Measurements from ENCODE around the gene PATJ.

GRCh38 chr1:62003777-62004176, 261.5 kb downstream of the PATJ start:
- TF ChIP-seq CTCF (IDR thresholded peaks at IDR 0.05) (no peak), POLR2AphosphoS5 (IDR thresholded peaks at IDR 0.05) (no peak), POLR2A (IDR thresholded peaks at IDR 0.05) (no peak)
